Measurements from ENCODE around the gene KRT35.

Gene KRT35

GRCh38 chr17:41481036-41481435, at the start of gene KRT35:
TSS of gene KRT35 (minus strand) at chr17:41481151. CDS start at chr17:41481097, 54 bp downstream.
- DNase-seq: no peak

GRCh38 chr17:41530062-41531048, 49.4 kb upstream of the KRT35 start:
- DNase-seq: no peak

- no peak for DNase-seq
Observed at GRCh38 chr17:41529491-41529915, 48.6 kb upstream of the KRT35 start.

- DNase-seq: no peak
Observed at GRCh38 chr17:41528959-41529353, 48.0 kb upstream of the KRT35 start.

GRCh38 chr17:41527063-41528023, 46.4 kb upstream of the KRT35 start:
- no peak for DNase-seq

GRCh38 chr17:41524261-41524660, 43.3 kb upstream of the KRT35 start:
- no peak for DNase-seq

GRCh38 chr17:41523787-41524186, 42.8 kb upstream of the KRT35 start:
- DNase-seq: no peak

- DNase-seq: no peak
Observed at GRCh38 chr17:41523225-41523593, 42.3 kb upstream of the KRT35 start.

- no peak for DNase-seq
Observed at GRCh38 chr17:41522301-41523224, 41.6 kb upstream of the KRT35 start.

GRCh38 chr17:41521574-41522261, 40.8 kb upstream of the KRT35 start:
- no peak for DNase-seq

GRCh38 chr17:41520821-41521521, 40.0 kb upstream of the KRT35 start:
- no peak for DNase-seq

- DNase-seq: no peak
Observed at GRCh38 chr17:41519501-41520224, 38.7 kb upstream of the KRT35 start.

GRCh38 chr17:41518789-41519449, 38.0 kb upstream of the KRT35 start, which contains the start of gene KRT15:
TSS of gene KRT15 (minus strand) at chr17:41518890. CDS start at chr17:41518827, 63 bp downstream.
- DNase-seq: no peak

GRCh38 chr17:41518031-41518430, 37.1 kb upstream of the KRT35 start:
- no peak for DNase-seq

GRCh38 chr17:41516830-41517283, 35.9 kb upstream of the KRT35 start:
- DNase-seq: no peak

GRCh38 chr17:41516147-41516829, 35.3 kb upstream of the KRT35 start:
- DNase-seq: no peak

GRCh38 chr17:41513168-41513547, 32.2 kb upstream of the KRT35 start:
- no peak for DNase-seq

GRCh38 chr17:41512546-41513167, 31.7 kb upstream of the KRT35 start:
- no peak for DNase-seq

Data from activated naive CD4-positive, alpha-beta T cell (primary cell).